ENCODE data around the gene COL6A2. TPM values are rescaled to one million over a fixed set of nuclear protein-coding genes. Genes with fewer than 3 reads are reported as not detected.
A peak's percentile ranks its signal among the peaks of the same experiment; 100 is the strongest.
"Not testable (repeated sequence)": the region's sequence is repeated elsewhere in the genome, so short reads cannot be mapped to it uniquely, and the experiment has no call there.

Gene COL6A2
- total RNA-seq, 2 donors from 2014 or later = 3.3 to 10.1 TPM

GRCh38 chr21:46136739-46137349, 38.9 kb downstream of the COL6A2 start:
- no peaks in the 10 kb centered on the region for H3K4me1 Mint-ChIP-seq
- H3K27me3 Mint-ChIP-seq = peaks cover 4% of the 10 kb centered on the region
- H3K4me3 Mint-ChIP-seq = no peak overlapping the region
- no peak overlapping the region for H3K27ac Mint-ChIP-seq
- ATAC-seq (replicated peaks) = no peak
- H3K36me3 Mint-ChIP-seq (ENCODE audit: low read depth) = no peaks in the 10 kb centered on the region
- no peaks in the 10 kb centered on the region for H3K9me3 Mint-ChIP-seq

GRCh38 chr21:46137908-46138307, 40.0 kb downstream of the COL6A2 start:
- H3K27ac Mint-ChIP-seq = no peak overlapping the region
- H3K4me1 Mint-ChIP-seq = no peaks in the 10 kb centered on the region
- no peaks in the 10 kb centered on the region for H3K36me3 Mint-ChIP-seq (ENCODE audit: low read depth)
- H3K27me3 Mint-ChIP-seq = peaks cover 4% of the 10 kb centered on the region
- H3K9me3 Mint-ChIP-seq = no peaks in the 10 kb centered on the region
- H3K4me3 Mint-ChIP-seq = no peak overlapping the region
- no peak for ATAC-seq (replicated peaks)

GRCh38 chr21:46138383-46138970, 40.6 kb downstream of the COL6A2 start:
- Mint-ChIP-seq H3K4me3 (no peak overlapping the region), H3K9me3 (no peaks in the 10 kb centered on the region), H3K36me3 (ENCODE audit: low read depth) (no peaks in the 10 kb centered on the region), H3K4me1 (no peaks in the 10 kb centered on the region), H3K27ac (no peak overlapping the region), H3K27me3 (peaks cover 4% of the 10 kb centered on the region)
- no peak for ATAC-seq (replicated peaks)

GRCh38 chr21:46139686-46140085, 41.8 kb downstream of the COL6A2 start:
- ATAC-seq (replicated peaks) = no peak
- Mint-ChIP-seq H3K4me3 (no peak overlapping the region), H3K4me1 (no peaks in the 10 kb centered on the region), H3K36me3 (ENCODE audit: low read depth) (no peaks in the 10 kb centered on the region), H3K27ac (no peak overlapping the region), H3K9me3 (no peaks in the 10 kb centered on the region), H3K27me3 (peaks cover 4% of the 10 kb centered on the region)

GRCh38 chr21:46140352-46141003, 42.6 kb downstream of the COL6A2 start:
- H3K9me3 Mint-ChIP-seq; H3K36me3 Mint-ChIP-seq (ENCODE audit: low read depth); H3K4me3 Mint-ChIP-seq; H3K4me1 Mint-ChIP-seq; H3K27me3 Mint-ChIP-seq; H3K27ac Mint-ChIP-seq; ATAC-seq (replicated peaks): not testable (repeated sequence)

- H3K27ac Mint-ChIP-seq = no peak overlapping the region
- ATAC-seq (replicated peaks) = no peak
- H3K4me3 Mint-ChIP-seq = no peak overlapping the region
- H3K27me3 Mint-ChIP-seq = peaks cover 4% of the 10 kb centered on the region
- no peaks in the 10 kb centered on the region for H3K9me3 Mint-ChIP-seq
- H3K36me3 Mint-ChIP-seq (ENCODE audit: low read depth) = no peaks in the 10 kb centered on the region
- no peaks in the 10 kb centered on the region for H3K4me1 Mint-ChIP-seq
Measured at GRCh38 chr21:46141767-46142581, 44.1 kb downstream of the COL6A2 start.

GRCh38 chr21:46142582-46143473, 44.9 kb downstream of the COL6A2 start:
- H3K4me1 Mint-ChIP-seq = no peaks in the 10 kb centered on the region
- no peak for ATAC-seq (replicated peaks)
- H3K4me3 Mint-ChIP-seq = peak overlapping the region; percentile 85
- peaks cover 3% of the 10 kb centered on the region for H3K27me3 Mint-ChIP-seq
- peak overlapping the region; percentile 93 for H3K27ac Mint-ChIP-seq
- H3K36me3 Mint-ChIP-seq (ENCODE audit: low read depth) = no peaks in the 10 kb centered on the region
- no peaks in the 10 kb centered on the region for H3K9me3 Mint-ChIP-seq

- Mint-ChIP-seq H3K4me3 (peak overlapping the region; percentile 85), H3K4me1 (no peaks in the 10 kb centered on the region), H3K27ac (peak overlapping the region; percentile 93), H3K36me3 (ENCODE audit: low read depth) (no peaks in the 10 kb centered on the region), H3K27me3 (no peaks in the 10 kb centered on the region), H3K9me3 (no peaks in the 10 kb centered on the region)
- ATAC-seq (replicated peaks) = no peak
Measured at GRCh38 chr21:46144464-46145070, 46.7 kb downstream of the COL6A2 start.

- Mint-ChIP-seq H3K4me1 (no peaks in the 10 kb centered on the region), H3K27me3 (no peaks in the 10 kb centered on the region), H3K4me3 (peak overlapping the region; percentile 85), H3K9me3 (no peaks in the 10 kb centered on the region), H3K27ac (no peak overlapping the region), H3K36me3 (ENCODE audit: low read depth) (no peaks in the 10 kb centered on the region)
- no peak for ATAC-seq (replicated peaks)
Measured at GRCh38 chr21:46145159-46145839, 47.4 kb downstream of the COL6A2 start.

- H3K27ac Mint-ChIP-seq = no peak overlapping the region
- H3K36me3 Mint-ChIP-seq (ENCODE audit: low read depth) = no peaks in the 10 kb centered on the region
- H3K4me3 Mint-ChIP-seq = no peak overlapping the region
- no peaks in the 10 kb centered on the region for H3K9me3 Mint-ChIP-seq
- no peak for ATAC-seq (replicated peaks)
- H3K4me1 Mint-ChIP-seq = no peaks in the 10 kb centered on the region
- H3K27me3 Mint-ChIP-seq = no peaks in the 10 kb centered on the region
Measured at GRCh38 chr21:46145840-46146691, 48.2 kb downstream of the COL6A2 start.

GRCh38 chr21:46146856-46147255, 48.9 kb downstream of the COL6A2 start:
- H3K9me3 Mint-ChIP-seq = no peaks in the 10 kb centered on the region
- H3K4me3 Mint-ChIP-seq = no peak overlapping the region
- no peaks in the 10 kb centered on the region for H3K36me3 Mint-ChIP-seq (ENCODE audit: low read depth)
- no peak for ATAC-seq (replicated peaks)
- no peaks in the 10 kb centered on the region for H3K4me1 Mint-ChIP-seq
- no peak overlapping the region for H3K27ac Mint-ChIP-seq
- H3K27me3 Mint-ChIP-seq = no peaks in the 10 kb centered on the region

GRCh38 chr21:46147429-46147828, 49.5 kb downstream of the COL6A2 start:
- peak; percentile 21 for ATAC-seq (replicated peaks)
- H3K9me3 Mint-ChIP-seq; H3K4me1 Mint-ChIP-seq; H3K27ac Mint-ChIP-seq; H3K27me3 Mint-ChIP-seq; H3K36me3 Mint-ChIP-seq (ENCODE audit: low read depth); H3K4me3 Mint-ChIP-seq: not testable (repeated sequence)
